SU-DHL-6 (cell line): ENCODE data around the gene POLG.

Experiments
- CTCF ChIP-seq: fragments of 200-600 bp; sonication (generic); IDR thresholded peaks from one replicate; pipeline ENCODE4 v1.5.1; 2017; ENCODE audit warnings: antibody characterized with exemption, mild to moderate bottlenecking, low read length, moderate library complexity; ENCODE audit not compliant: insufficient read depth, poor library complexity, severe bottlenecking
- EZH2phosphoT487 ChIP-seq: fragments of 200-600 bp; sonication (generic), shearing (Covaris generic); conservative IDR thresholded peaks from 2 replicates; pipeline ENCODE4 v1.6.1; 2018; ENCODE audit warnings: mild to moderate bottlenecking, antibody characterized with exemption, low read length, moderate library complexity, mixed read lengths

GRCh38 chr15:89379818-89380217 is 45.2 kb upstream of the POLG start:
- TF ChIP-seq CTCF = no peak
- no peak for TF ChIP-seq EZH2phosphoT487
